T-cell (primary cell): ENCODE measurements around the gene TTC33. TPM values are rescaled to one million over a fixed set of nuclear protein-coding genes. Genes with fewer than 3 reads are reported as not detected.

ENCODE experiments used
- total RNA-seq, 35 experiments: library from RNA in 6 of 35; stranded (reverse) in 6 of 35; fragments of 120-200 nt in 1 of 35; gene quantifications; one replicate each; pipeline versions ENCODE4 v1.2.1 to v1.2.4 and lab custom pipeline; 2013 to 2026

Gene TTC33
- total RNA-seq, 5 donors from 2014 or later (not counting 1 experiment from before 2014, with no cell fraction given): 8.3 to 15.4 (median 13.6) TPM

Other genes with a start within 250 kb of the TTC33 start
- gene PTGER4, start 76.0 kb downstream of the TTC33 start, total RNA-seq: 100 to 1,000 TPM in 2 of 5 donors, 10 to 100 TPM in 3; 51.3 to 421 (median 57.3) TPM
- gene PRKAA1, start 42.4 kb upstream of the TTC33 start, total RNA-seq: 100 to 1,000 TPM in 2 of 5 donors, 10 to 100 TPM in 3; 92.3 to 112 (median 96.7) TPM
- 1,000 to 10,000 TPM; 2,003 to 2,190 (median 2,100) TPM for gene RPL37, start 79.3 kb upstream of the TTC33 start, total RNA-seq
- gene CARD6, start 85.4 kb upstream of the TTC33 start, total RNA-seq: 1 to 10 TPM; 1.3 to 4.3 (median 2.2) TPM
- 1 to 10 TPM in 3 of 5 donors, not detected in 2; 1.4 to 3.4 (median 2.9) TPM for gene C7, start 153.5 kb upstream of the TTC33 start, total RNA-seq